Neutrophil (primary cell): ENCODE data around the gene TTC33.

Experiments used
- H3K27ac ChIP-seq: fragments of 200-600 bp; sonication (generic); 2 replicates; pipeline ENCODE4 v1.5.1; 2016; ENCODE audit warnings: mild to moderate bottlenecking, moderate library complexity
- H3K27me3 ChIP-seq: fragments of 200-600 bp; sonication (generic); 2 replicates; pipeline ENCODE4 v1.6.0; 2016; ENCODE audit warnings: mild to moderate bottlenecking
- H3K36me3 ChIP-seq: fragments of 200-600 bp; sonication (generic); 2 replicates; pipeline ENCODE4 v1.5.1; 2017
- H3K4me1 ChIP-seq, 2 experiments: fragments of 200-600 bp in 1 of 2; sonication (generic) in 1 of 2; 1 replicate in 1 of 2; 2 replicates in 1 of 2; pipeline versions ENCODE4 v1.5.1 to v1.6.1; 2013 to 2016; ENCODE audit warnings: low read depth in 1 of 2, low read length in 1 of 2, mild to moderate bottlenecking in 1 of 2, moderate library complexity in 1 of 2; ENCODE audit not compliant: control insufficient read depth in 1 of 2, insufficient read depth in 1 of 2
- H3K4me3 ChIP-seq, 2 experiments: fragments of 200-600 bp in 1 of 2; sonication (generic) in 1 of 2; 1 replicate in 1 of 2; 2 replicates in 1 of 2; pipeline ENCODE4 v1.5.1; 2013 to 2016; ENCODE audit warnings: low read depth in 1 of 2, low read length in 1 of 2, mild to moderate bottlenecking in 1 of 2, moderate library complexity in 1 of 2
- H3K9me3 ChIP-seq: fragments of 200-600 bp; sonication (generic); 2 replicates; pipeline ENCODE4 v1.5.1; 2016
- CTCF ChIP-seq: fragments of 200-600 bp; sonication (generic); IDR thresholded peaks from 2 replicates; pipeline ENCODE4 v1.5.1; 2016; ENCODE audit warnings: antibody characterized with exemption

Gene TTC33

GRCh38 chr5:40554054-40554453, 201.7 kb downstream of the TTC33 start:
- H3K27ac ChIP-seq, result no peak overlapping the region
- no peaks in the 10 kb centered on the region for H3K27me3 ChIP-seq
- H3K4me3 ChIP-seq, result no peak overlapping the region
- H3K9me3 ChIP-seq, result no peaks in the 10 kb centered on the region
- H3K4me1 ChIP-seq, result no peaks in the 10 kb centered on the region
- no peaks in the 10 kb centered on the region for H3K36me3 ChIP-seq
- TF ChIP-seq CTCF, result no peak

- H3K4me3 ChIP-seq, result no peak overlapping the region
- no peaks in the 10 kb centered on the region for H3K9me3 ChIP-seq
- no peaks in the 10 kb centered on the region for H3K4me1 ChIP-seq
- H3K27ac ChIP-seq, result no peak overlapping the region
- TF ChIP-seq CTCF, result no peak
- no peaks in the 10 kb centered on the region for H3K36me3 ChIP-seq
- H3K27me3 ChIP-seq, result no peaks in the 10 kb centered on the region
These were observed 202.8 kb downstream of the TTC33 start for GRCh38 chr5:40552981-40553380.

GRCh38 chr5:40551496-40552491, 204.0 kb downstream of the TTC33 start:
- Histone ChIP-seq H3K4me1 (no peaks in the 10 kb centered on the region), H3K9me3 (no peaks in the 10 kb centered on the region), H3K36me3 (no peaks in the 10 kb centered on the region), H3K4me3 (no peak overlapping the region), H3K27ac (no peak overlapping the region), H3K27me3 (no peaks in the 10 kb centered on the region)
- no peak for TF ChIP-seq CTCF

- no peak overlapping the region for H3K4me3 ChIP-seq
- no peaks in the 10 kb centered on the region for H3K4me1 ChIP-seq
- no peaks in the 10 kb centered on the region for H3K36me3 ChIP-seq
- no peaks in the 10 kb centered on the region for H3K9me3 ChIP-seq
- TF ChIP-seq CTCF, result no peak
- H3K27me3 ChIP-seq, result no peaks in the 10 kb centered on the region
- no peak overlapping the region for H3K27ac ChIP-seq
These were observed 205.3 kb downstream of the TTC33 start for GRCh38 chr5:40550481-40550880.

GRCh38 chr5:40549616-40550015, 206.1 kb downstream of the TTC33 start:
- TF ChIP-seq CTCF, result no peak
- Histone ChIP-seq H3K27me3 (no peaks in the 10 kb centered on the region), H3K36me3 (no peaks in the 10 kb centered on the region), H3K4me1 (no peaks in the 10 kb centered on the region), H3K9me3 (no peaks in the 10 kb centered on the region), H3K4me3 (no peak overlapping the region), H3K27ac (no peak overlapping the region)
